ENCODE results near the gene KDM5A. TPM values are rescaled to one million over a fixed set of nuclear protein-coding genes. Genes with fewer than 3 reads are reported as not detected.

The KDM5A gene
- total and polyA plus RNA-seq, 2 donors (not counting 3 experiments of a cell fraction or from before 2014, with no cell fraction given): 12.6 to 61.0 TPM

DNA sequence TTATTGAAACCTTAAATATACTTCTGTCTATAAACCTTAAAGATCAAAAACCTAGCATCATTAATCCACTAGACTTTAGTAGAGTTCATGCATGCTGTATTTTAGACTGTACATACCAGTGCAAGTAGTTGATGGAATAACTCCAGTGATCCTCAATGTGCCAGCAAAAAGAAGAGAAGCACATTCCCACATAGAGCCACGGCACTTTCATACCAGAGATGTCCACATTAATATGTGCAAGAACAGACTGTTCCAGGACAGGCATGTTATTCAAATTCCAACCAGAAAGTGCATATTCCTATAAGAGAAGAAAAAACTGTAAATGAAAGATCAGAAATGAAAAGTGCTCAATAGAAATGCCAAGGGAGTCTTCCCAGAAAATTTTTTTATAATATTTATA lies 55.0 kb downstream of the KDM5A start:
- CTCF ChIA-PET: no interaction called here
- peaks cover 7% of the 10 kb centered on the region for H3K79me2 ChIP-seq (ENCODE audit: control insufficient read depth, insufficient read depth, low read length)
- H3K36me3 ChIP-seq (ENCODE audit: control insufficient read depth in 2 of 2, extremely low read depth in 1 of 2, insufficient read depth in 2 of 2, low read length in 2 of 2): peaks cover 9 to 13% of the 10 kb centered on the region in 2 experiments
- peak; percentile 0 for TF ChIP-seq FOS (IDR thresholded peaks at IDR 0.05; ENCODE audit: borderline replicate concordance, insufficient read depth, low read length)
- TF ChIP-seq, protein P1, sequence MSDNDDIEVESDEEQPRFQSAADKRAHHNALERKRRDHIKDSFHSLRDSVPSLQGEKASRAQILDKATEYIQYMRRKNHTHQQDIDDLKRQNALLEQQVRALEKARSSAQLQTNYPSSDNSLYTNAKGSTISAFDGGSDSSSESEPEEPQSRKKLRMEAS (IDR thresholded peaks at IDR 0.05; ENCODE audit: insufficient read depth, insufficient read length): no peak
- H3K9ac ChIP-seq (replicated peaks; ENCODE audit: extremely low read depth, insufficient read depth, low read length): no peak overlapping the region
- no peak overlapping the region for H3K4me3 ChIP-seq (replicated peaks in 1 of 3; ENCODE audit: insufficient read depth in 1 of 3, low read depth in 1 of 3, low read length in 3 of 3)
- no peak for DNase-seq (ENCODE audit: low read depth, low spot score)
- BruUV-seq (replicated peaks): no TSS peak
- no peak overlapping the region for H3K4me2 ChIP-seq (ENCODE audit: insufficient read depth, low read length)
- FAIRE-seq: no peak
- POLR2A ChIA-PET: no interaction called here
- no peak overlapping the region for H3K27ac ChIP-seq (ENCODE audit: insufficient read depth, low read depth, low read length)
- dilution Hi-C loops (cut with MboI; ENCODE audit: extremely low pct_ligation_motif_present, low sequenced_read_pairs): no loop called here
- H3K9me1 ChIP-seq (replicated peaks; ENCODE audit: control insufficient read depth, extremely low read depth, insufficient read depth, low read length): no peaks in the 10 kb centered on the region
- no peaks in the 10 kb centered on the region for H3K9me3 ChIP-seq (replicated peaks; ENCODE audit: control insufficient read depth, insufficient read depth, low read length)
- H3K27me3 ChIP-seq (ENCODE audit: control insufficient read depth in 2 of 2, insufficient read depth in 2 of 2, low read length in 2 of 2): no peaks in the 10 kb centered on the region
- intact Hi-C loops (cut with micrococcal nuclease): no loop called here
- H2AFZ ChIP-seq (ENCODE audit: low read depth, low read length): no peak overlapping the region
- H3K4me1 ChIP-seq (ENCODE audit: control insufficient read depth, extremely low read depth, insufficient read depth, low read length): peaks cover 8% of the 10 kb centered on the region
- no peaks in the 10 kb centered on the region for H4K20me1 ChIP-seq (replicated peaks; ENCODE audit: control insufficient read depth, extremely low read depth, insufficient read depth, low read length)

DNA sequence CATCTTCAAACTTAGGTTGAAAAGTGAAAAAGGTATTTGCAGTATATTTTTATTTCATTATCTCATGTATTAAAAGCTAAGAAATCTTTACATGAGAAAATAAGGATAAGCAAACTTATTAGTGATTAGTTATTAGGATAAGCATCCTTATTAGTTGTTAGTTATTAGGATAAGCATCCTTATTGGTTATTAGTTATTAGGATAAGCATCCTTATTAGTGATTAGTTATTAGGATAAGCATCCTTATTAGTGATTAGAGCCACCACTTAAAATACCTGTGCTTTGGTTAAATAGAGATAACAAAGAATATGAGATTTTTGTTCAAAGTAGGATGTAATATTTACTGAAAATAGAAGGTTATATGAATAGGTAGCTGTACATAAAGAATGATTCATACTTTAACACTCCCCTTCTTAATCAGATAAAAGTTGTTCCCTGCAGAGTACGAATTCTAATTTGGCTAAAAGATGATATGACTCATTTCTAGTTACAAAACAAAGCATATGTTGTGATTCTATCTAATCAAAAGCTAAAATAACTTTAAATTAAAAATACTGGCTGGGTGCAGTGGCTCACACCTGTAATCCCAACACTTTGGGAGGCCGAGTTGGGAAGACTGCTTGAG lies 56.4 kb downstream of the KDM5A start:
- Histone ChIP-seq H3K4me1 (ENCODE audit: control insufficient read depth, extremely low read depth, insufficient read depth, low read length) (peaks cover 8% of the 10 kb centered on the region), H3K4me2 (ENCODE audit: insufficient read depth, low read length) (peak overlapping the region; percentile 11), H3K36me3 (ENCODE audit: control insufficient read depth in 2 of 2, extremely low read depth in 1 of 2, insufficient read depth in 2 of 2, low read length in 2 of 2) (peaks cover 6 to 16% of the 10 kb centered on the region in 2 experiments), H2AFZ (ENCODE audit: low read depth, low read length) (no peak overlapping the region), H3K27me3 (ENCODE audit: control insufficient read depth in 2 of 2, insufficient read depth in 2 of 2, low read length in 2 of 2) (no peaks in the 10 kb centered on the region), H3K27ac (ENCODE audit: insufficient read depth, low read depth, low read length) (peak overlapping the region; percentile 42), H3K9ac (replicated peaks; ENCODE audit: extremely low read depth, insufficient read depth, low read length) (no peak overlapping the region), H3K4me3 (replicated peaks in 1 of 3; ENCODE audit: insufficient read depth in 1 of 3, low read depth in 1 of 3, low read length in 3 of 3) (no peak overlapping the region), H3K79me2 (ENCODE audit: control insufficient read depth, insufficient read depth, low read length) (peaks cover 7% of the 10 kb centered on the region), H3K9me1 (replicated peaks; ENCODE audit: control insufficient read depth, extremely low read depth, insufficient read depth, low read length) (no peaks in the 10 kb centered on the region), H3K9me3 (replicated peaks; ENCODE audit: control insufficient read depth, insufficient read depth, low read length) (no peaks in the 10 kb centered on the region), H4K20me1 (replicated peaks; ENCODE audit: control insufficient read depth, extremely low read depth, insufficient read depth, low read length) (no peaks in the 10 kb centered on the region)
- ChIA-PET CTCF (interaction anchor here (0.9 to 1.9 kb wide), 3 partner anchors 9 to 20 kb away, joined by 3 to 5 read pairs (median 5); no protein-coding TSS in a partner anchor), POLR2A (no interaction called here)
- DNase-seq (ENCODE audit: low read depth, low spot score): peak; percentile 27
- dilution Hi-C loops (cut with MboI; ENCODE audit: extremely low pct_ligation_motif_present, low sequenced_read_pairs): no loop called here
- intact Hi-C loops (cut with micrococcal nuclease): no loop called here
- BruUV-seq (replicated peaks): no TSS peak
- TF ChIP-seq FOS (IDR thresholded peaks at IDR 0.05; ENCODE audit: borderline replicate concordance, insufficient read depth, low read length) (peak; percentile 38), GATA2 (IDR thresholded peaks at IDR 0.05; ENCODE audit: insufficient read depth, insufficient read length, low read depth, low read length) (peak; percentile 30), POLR2A (IDR thresholded peaks at IDR 0.05; ENCODE audit: low read depth, low read length) (no peak), JUN (IDR thresholded peaks at IDR 0.05; ENCODE audit: borderline replicate concordance, insufficient read depth, insufficient read length, low read depth) (peak; percentile 34)
- TF ChIP-seq, protein P1 (IDR thresholded peaks at IDR 0.05; ENCODE audit: insufficient read depth, insufficient read length): no peak
- FAIRE-seq: peak; percentile 33

Data from endothelial cell of umbilical vein (primary cell).